NB4 (cell line): ENCODE results near the gene HS6ST3.

ENCODE experiments used
- DNase-seq: peaks from one replicate; pipeline ENCODE4 v3.0.0; 2010; ENCODE audit warnings: low read depth
- H3K4me3 ChIP-seq: one replicate; pipeline ENCODE4 v1.5.1; 2011; ENCODE audit warnings: mild to moderate bottlenecking, low read depth, low read length, moderate library complexity
- MYC ChIP-seq: IDR thresholded peaks from 2 replicates; pipeline ENCODE4 v1.6.1; 2011; ENCODE audit warnings: low read depth, low read length
- POLR2A ChIP-seq: IDR thresholded peaks from 2 replicates; pipeline ENCODE4 v1.6.1; 2011; ENCODE audit warnings: mild to moderate bottlenecking; ENCODE audit not compliant: insufficient read length; ENCODE audit errors: extremely low read depth
- TF ChIP-seq, protein P1 (sequence below): IDR thresholded peaks from one replicate; pipeline ENCODE4 v1.5.1; 2012; ENCODE audit warnings: low read depth, low read length
- TF ChIP-seq, protein P2 (sequence below): IDR thresholded peaks from 2 replicates; pipeline ENCODE4 v1.6.1; 2011; ENCODE audit warnings: low read depth, low read length

The HS6ST3 gene

DNA sequence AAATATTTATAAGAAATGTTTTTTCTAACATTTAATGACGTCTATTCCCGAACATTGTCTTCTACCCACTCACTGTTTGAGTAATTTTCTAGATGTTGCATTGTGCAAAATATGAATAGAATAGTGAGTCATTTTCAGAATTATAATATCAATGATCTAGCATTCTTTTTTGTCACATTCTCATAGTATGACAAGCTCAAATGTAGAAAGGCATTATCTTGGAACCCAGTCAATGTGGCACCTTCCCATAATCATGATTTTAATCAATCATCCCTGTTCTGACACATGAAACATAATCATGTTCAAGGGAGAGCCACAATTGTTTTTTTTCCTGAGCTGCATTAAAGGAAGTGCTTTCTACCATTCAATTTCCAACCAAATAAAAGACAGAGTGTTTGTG, 638.6 kb downstream of the HS6ST3 start:
- no peak overlapping the region for H3K4me3 ChIP-seq
- TF ChIP-seq MYC (no peak), POLR2A (no peak)
- TF ChIP-seq, protein P1, sequence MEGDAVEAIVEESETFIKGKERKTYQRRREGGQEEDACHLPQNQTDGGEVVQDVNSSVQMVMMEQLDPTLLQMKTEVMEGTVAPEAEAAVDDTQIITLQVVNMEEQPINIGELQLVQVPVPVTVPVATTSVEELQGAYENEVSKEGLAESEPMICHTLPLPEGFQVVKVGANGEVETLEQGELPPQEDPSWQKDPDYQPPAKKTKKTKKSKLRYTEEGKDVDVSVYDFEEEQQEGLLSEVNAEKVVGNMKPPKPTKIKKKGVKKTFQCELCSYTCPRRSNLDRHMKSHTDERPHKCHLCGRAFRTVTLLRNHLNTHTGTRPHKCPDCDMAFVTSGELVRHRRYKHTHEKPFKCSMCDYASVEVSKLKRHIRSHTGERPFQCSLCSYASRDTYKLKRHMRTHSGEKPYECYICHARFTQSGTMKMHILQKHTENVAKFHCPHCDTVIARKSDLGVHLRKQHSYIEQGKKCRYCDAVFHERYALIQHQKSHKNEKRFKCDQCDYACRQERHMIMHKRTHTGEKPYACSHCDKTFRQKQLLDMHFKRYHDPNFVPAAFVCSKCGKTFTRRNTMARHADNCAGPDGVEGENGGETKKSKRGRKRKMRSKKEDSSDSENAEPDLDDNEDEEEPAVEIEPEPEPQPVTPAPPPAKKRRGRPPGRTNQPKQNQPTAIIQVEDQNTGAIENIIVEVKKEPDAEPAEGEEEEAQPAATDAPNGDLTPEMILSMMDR, result no peak
- TF ChIP-seq, protein P2, sequence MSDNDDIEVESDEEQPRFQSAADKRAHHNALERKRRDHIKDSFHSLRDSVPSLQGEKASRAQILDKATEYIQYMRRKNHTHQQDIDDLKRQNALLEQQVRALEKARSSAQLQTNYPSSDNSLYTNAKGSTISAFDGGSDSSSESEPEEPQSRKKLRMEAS, result no peak
- DNase-seq, result no peak

DNA sequence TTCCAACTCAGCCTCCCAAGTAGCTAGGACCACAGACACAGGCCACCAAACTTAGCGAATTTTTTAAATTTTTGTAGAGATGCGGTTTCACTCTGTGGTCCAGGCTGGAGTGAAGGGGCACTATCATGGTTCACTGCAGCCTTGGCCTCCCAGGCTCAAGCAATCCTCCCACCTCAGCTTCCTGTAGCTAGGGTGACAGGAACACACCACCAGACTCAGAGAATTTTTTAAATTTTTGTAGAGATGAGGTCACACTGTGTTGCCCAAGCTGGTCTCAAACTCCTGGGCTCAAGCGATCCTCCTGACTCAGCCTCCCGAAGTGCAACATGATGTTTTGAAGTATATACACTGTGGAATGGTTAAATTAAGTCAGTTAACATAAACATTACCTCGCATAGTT, 640.8 kb downstream of the HS6ST3 start:
- H3K4me3 ChIP-seq, result no peak overlapping the region
- no peak for TF ChIP-seq MYC
- no peak for DNase-seq

DNA sequence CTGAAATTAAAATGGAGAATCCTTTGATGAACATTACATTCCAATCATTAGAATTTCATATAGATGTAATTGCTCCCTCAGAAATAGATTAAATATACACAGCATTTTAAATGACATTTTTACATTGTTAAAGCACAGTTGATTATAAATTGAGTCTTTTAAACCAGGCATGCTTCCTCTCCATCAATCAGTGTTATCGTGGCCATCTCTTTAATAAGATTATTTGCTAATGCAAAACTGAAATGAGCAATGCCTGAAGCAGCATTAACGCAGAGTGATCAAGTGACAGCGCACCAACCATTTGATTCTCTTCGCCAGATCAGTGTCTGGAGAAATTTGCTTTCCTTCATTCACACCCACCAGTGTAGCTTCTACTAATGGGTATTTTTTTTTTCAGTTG, 644.6 kb downstream of the HS6ST3 start:
- H3K4me3 ChIP-seq, result no peak overlapping the region
- no peak for TF ChIP-seq POLR2A
- TF ChIP-seq, protein P1, result no peak
- TF ChIP-seq, protein P2, result no peak
- no peak for DNase-seq

DNA sequence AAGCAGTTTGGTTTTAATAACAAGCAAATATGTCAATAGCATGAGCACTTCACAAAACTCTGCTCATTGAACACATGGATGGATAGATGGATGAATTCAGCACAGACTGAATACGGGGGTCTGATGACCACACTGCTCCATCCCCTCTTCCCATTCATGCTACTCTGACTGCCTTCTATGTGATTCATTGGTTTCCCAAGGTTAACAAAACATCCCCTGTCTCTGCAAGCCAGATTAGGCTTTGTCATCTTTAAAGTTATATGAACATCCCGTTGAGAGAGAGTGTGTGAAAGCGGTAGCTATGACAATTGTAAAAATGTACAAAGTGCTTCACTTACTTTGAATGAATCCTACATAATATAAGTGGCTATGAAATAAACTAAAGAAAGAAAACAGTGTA, 651.9 kb downstream of the HS6ST3 start:
- TF ChIP-seq, protein P1, result no peak
- TF ChIP-seq, protein P2, result no peak
- TF ChIP-seq POLR2A (no peak), MYC (no peak)
- DNase-seq, result no peak
- H3K4me3 ChIP-seq, result no peak overlapping the region

DNA sequence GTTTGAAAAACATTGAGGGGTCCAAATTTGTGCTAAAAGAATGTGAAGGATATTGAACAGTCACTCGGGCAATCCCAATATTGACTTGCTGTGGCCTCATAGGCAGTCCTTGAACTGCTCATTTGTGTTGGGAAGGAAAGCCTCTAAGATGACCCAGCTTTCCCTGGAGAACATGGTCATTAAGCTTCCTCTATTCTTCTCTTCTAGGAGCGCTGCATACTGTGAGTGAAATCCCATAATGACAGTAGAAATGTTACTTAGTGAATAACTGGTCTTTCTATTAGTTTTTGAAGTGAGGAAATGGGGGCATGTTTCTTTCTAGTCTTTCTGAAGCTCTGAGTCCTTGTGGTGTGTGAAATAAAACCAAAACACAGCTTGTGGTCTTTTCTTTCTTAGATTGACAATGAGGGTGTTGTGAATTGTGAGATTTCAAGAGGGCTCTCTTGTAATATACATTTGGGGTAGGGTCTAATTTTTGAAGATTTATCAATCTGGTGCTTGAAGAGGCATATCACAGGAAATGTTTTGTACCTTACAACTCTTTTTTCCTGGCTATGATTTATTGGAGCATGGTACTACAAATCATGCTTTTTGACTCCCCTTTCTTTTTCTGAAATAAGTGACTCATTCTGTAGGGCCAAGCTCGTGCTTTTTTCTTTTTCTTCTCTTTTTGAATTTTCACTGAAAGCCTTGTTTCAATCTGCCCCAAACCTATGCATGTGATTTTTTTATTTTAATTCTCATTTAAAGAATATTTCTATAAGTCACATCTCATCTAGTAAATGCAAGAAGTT, 653.6 kb downstream of the HS6ST3 start:
- H3K4me3 ChIP-seq, result no peak overlapping the region
- DNase-seq, result no peak
- TF ChIP-seq, protein P2, result no peak
- TF ChIP-seq MYC (no peak), POLR2A (no peak)
- TF ChIP-seq, protein P1, result no peak

DNA sequence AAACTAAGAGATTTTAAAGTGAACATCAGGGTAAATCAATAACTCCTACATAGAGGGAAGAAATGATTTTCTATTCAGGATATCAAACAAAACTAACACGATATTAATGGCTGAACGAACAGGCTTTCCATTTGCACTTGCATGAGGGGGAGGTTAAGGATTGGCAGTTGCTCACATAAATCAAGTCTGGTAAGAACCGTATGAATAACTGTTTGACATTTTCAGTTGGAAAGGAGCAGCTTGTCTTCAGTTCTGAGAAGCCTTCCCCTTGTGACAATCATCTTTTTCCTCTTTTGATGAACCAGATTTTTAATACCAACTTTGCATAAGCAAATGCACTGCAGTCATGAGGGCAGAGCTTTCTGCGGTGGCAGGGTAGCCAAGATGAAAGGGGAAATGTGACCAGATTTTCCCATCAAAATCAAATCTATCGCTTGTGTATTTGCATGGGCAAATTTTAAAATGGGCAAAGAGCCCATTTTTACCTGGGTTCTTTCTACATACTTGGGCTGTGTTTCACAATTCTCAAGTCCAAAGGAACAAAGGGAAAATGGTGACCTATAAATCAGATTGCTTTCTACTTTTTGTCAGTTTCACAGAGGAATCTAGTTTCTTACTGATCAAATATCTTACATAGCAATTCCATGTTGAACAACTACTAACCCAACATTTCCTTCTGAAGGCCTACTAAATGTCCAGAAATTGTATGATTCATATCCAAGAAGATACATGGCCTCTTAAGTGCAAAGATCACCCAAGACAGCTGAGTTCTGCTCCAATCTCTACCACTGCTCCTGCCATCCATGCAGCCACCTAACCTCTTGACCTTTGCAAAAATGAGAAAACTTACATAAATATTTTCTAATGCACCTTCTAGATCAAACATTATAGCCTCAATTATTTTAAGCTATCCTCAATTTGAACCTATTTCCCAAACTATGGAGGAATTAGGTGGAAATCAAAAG, 654.7 kb downstream of the HS6ST3 start:
- no peak overlapping the region for H3K4me3 ChIP-seq
- TF ChIP-seq MYC, result no peak
- TF ChIP-seq, protein P2, result no peak
- TF ChIP-seq, protein P1, result no peak
- no peak for TF ChIP-seq POLR2A
- DNase-seq, result no peak
